Activated CD4-positive, alpha-beta T cell treated with anti-CD3 and anti-CD28 coated beads, Interleukin-2, amount 10 ng/mL, durations not matched to agents 7 days and 5 days (primary cell): ENCODE results near the gene ATRNL1. TPM values are rescaled to one million over a fixed set of nuclear protein-coding genes. Genes with fewer than 3 reads are reported as not detected.

Experiments
- CTCF ChIA-PET: fragments of 350-600 bp; sonication (Branson Sonifier 250); formaldehyde crosslinking; loops from one replicate; lab custom pipeline; 2021; ENCODE audit warnings: antibody characterized with exemption; lab: Charles Lee
- POLR2A ChIA-PET: fragments of 350-600 bp; sonication (Branson Sonifier 250); formaldehyde crosslinking; loops from one replicate; lab custom pipeline; 2021; ENCODE audit warnings: antibody characterized with exemption; lab: Charles Lee
- DNase-seq: peaks from one replicate; pipeline ENCODE4 v3.0.0-alpha.2; 2020
- H3K27ac Mint-ChIP-seq: one replicate; pipeline ENCODE4 v1.8.0; 2021; ENCODE audit warnings: mild to moderate bottlenecking, moderate library complexity, mixed read lengths
- H3K27me3 Mint-ChIP-seq: one replicate; pipeline ENCODE4 v1.8.0; 2021; ENCODE audit warnings: mixed read lengths
- H3K36me3 Mint-ChIP-seq: one replicate; pipeline ENCODE4 v1.8.0; 2021; ENCODE audit warnings: low read depth, mixed read lengths
- H3K4me1 Mint-ChIP-seq: one replicate; pipeline ENCODE4 v1.8.0; 2021; ENCODE audit warnings: mixed read lengths
- H3K4me3 Mint-ChIP-seq: one replicate; pipeline ENCODE4 v1.8.0; 2021; ENCODE audit warnings: mild to moderate bottlenecking, moderate library complexity, mixed read lengths
- H3K9me3 Mint-ChIP-seq: one replicate; pipeline ENCODE4 v1.8.0; 2021; ENCODE audit warnings: mixed read lengths
- total RNA-seq, 2 experiments: library from RNA; stranded (reverse); gene quantifications; one replicate each; pipeline ENCODE4 v1.2.3, GENCODE V29; 2021

The ATRNL1 gene
- total RNA-seq, 2 experiments from 2014 or later, result 0.12 to 0.22 TPM

DNA sequence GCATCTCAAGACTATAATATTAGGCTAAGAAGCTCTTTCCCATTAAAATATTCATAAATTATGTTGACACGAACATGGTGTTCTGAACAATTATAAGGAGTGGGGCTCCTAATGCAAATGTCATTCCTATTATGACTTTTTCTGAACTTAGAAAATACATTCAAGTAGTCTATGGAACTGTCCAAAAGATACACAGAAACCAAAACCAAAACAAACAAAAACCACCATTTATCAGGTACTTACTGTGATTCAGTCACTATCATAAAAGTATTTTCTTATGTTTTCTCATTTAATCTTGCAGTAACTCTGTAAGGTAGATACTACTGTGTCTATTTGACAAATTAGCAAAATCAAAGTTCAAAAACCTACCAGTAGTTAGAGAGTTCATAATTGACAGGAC, 773.0 kb downstream of the ATRNL1 start:
- Mint-ChIP-seq H3K4me3 (no peak overlapping the region), H3K4me1 (no peaks in the 10 kb centered on the region), H3K9me3 (no peaks in the 10 kb centered on the region), H3K27ac (no peak overlapping the region), H3K36me3 (no peaks in the 10 kb centered on the region), H3K27me3 (no peaks in the 10 kb centered on the region)
- ChIA-PET CTCF (no interaction called here), POLR2A (no interaction called here)
- no peak for DNase-seq

DNA sequence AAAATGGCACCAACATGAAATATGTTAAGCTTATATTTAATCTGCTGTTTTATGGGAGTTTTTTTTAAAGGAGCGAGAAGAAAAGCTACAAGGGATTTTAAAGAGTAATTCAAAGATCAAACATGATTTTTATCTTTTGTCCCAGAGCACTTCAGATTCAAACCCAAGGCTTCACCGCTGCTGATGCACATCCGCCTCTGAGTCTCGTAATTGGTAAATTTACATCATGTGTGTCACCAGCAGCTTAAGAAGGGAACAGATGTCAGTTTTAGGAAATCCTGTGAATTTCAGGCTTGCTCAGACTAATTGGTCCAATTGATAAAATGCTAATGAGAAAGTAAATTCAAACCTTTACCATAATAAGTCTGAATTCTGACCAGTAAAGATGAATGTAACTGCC, 773.5 kb downstream of the ATRNL1 start:
- no peaks in the 10 kb centered on the region for H3K27me3 Mint-ChIP-seq
- CTCF ChIA-PET, result no interaction called here
- no peaks in the 10 kb centered on the region for H3K9me3 Mint-ChIP-seq
- no peak overlapping the region for H3K27ac Mint-ChIP-seq
- no peaks in the 10 kb centered on the region for H3K36me3 Mint-ChIP-seq
- no peak for DNase-seq
- no peak overlapping the region for H3K4me3 Mint-ChIP-seq
- POLR2A ChIA-PET, result no interaction called here
- H3K4me1 Mint-ChIP-seq, result no peaks in the 10 kb centered on the region

DNA sequence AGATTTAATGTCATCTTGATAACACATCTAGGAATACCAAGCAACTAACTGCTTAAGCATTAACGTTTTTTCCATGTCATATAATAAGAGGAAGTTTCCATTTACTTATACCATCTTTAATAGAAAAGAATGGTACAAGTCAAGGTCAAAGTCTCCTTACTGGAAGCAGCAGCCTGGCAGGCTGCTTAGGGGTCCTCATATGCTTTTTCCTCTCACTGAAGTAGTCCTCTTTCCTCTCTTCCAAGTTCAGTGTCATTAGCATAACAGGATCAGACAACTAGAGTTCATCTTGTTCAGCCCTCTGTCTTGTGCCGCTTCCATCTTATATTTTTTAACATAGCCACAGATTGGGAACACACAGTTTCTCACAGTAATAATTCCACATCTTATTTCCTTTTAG, 774.1 kb downstream of the ATRNL1 start:
- no peak for DNase-seq
- no peaks in the 10 kb centered on the region for H3K27me3 Mint-ChIP-seq
- H3K4me1 Mint-ChIP-seq, result no peaks in the 10 kb centered on the region
- POLR2A ChIA-PET, result no interaction called here
- H3K36me3 Mint-ChIP-seq, result no peaks in the 10 kb centered on the region
- CTCF ChIA-PET, result no interaction called here
- no peak overlapping the region for H3K4me3 Mint-ChIP-seq
- H3K27ac Mint-ChIP-seq, result no peak overlapping the region
- no peaks in the 10 kb centered on the region for H3K9me3 Mint-ChIP-seq

DNA sequence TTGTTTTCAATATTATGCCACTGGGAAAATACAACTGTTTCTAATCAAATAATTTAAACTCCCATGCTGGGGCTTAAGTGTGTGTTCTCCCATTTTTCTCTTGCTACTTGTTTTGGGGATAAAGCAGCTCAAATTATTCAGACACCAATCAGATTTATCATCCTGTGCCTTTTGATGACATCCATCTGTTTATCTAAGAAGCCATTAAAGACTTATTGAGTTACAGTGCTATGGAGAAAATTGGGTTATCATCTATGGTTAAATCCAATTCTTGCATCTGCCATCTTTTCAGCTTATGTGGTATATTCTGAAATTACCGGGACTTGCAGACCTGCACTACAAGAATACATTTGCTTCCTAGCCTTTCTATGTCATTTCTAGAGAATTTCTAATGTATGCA, 778.7 kb downstream of the ATRNL1 start:
- no peak overlapping the region for H3K4me3 Mint-ChIP-seq
- CTCF ChIA-PET, result no interaction called here
- H3K36me3 Mint-ChIP-seq, result no peaks in the 10 kb centered on the region
- POLR2A ChIA-PET, result no interaction called here
- H3K9me3 Mint-ChIP-seq, result no peaks in the 10 kb centered on the region
- DNase-seq, result no peak
- H3K4me1 Mint-ChIP-seq, result no peaks in the 10 kb centered on the region
- no peaks in the 10 kb centered on the region for H3K27me3 Mint-ChIP-seq
- no peak overlapping the region for H3K27ac Mint-ChIP-seq

DNA sequence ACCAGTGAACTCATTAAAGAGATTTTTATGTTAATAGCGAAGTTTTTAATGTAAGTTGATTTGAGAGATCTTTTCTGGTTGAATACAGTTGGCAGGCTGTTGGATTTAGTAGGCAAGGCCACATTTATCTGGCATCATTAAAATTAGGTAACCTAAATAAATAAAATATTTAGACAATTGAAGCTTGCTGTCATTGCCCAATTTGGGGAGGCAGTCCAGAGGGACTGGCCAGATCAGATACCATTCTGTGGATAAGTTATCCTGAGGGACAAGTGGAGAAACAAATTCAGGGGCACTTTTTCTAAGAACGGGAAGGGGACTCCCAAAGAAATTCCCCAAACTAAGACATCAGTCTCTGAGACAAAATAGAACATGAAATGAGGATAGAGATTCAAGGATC, 782.0 kb downstream of the ATRNL1 start:
- no peak for DNase-seq
- no peaks in the 10 kb centered on the region for H3K36me3 Mint-ChIP-seq
- H3K4me1 Mint-ChIP-seq, result no peaks in the 10 kb centered on the region
- no peaks in the 10 kb centered on the region for H3K27me3 Mint-ChIP-seq
- H3K4me3 Mint-ChIP-seq, result no peak overlapping the region
- no peaks in the 10 kb centered on the region for H3K9me3 Mint-ChIP-seq
- POLR2A ChIA-PET, result no interaction called here
- no peak overlapping the region for H3K27ac Mint-ChIP-seq
- CTCF ChIA-PET, result no interaction called here

DNA sequence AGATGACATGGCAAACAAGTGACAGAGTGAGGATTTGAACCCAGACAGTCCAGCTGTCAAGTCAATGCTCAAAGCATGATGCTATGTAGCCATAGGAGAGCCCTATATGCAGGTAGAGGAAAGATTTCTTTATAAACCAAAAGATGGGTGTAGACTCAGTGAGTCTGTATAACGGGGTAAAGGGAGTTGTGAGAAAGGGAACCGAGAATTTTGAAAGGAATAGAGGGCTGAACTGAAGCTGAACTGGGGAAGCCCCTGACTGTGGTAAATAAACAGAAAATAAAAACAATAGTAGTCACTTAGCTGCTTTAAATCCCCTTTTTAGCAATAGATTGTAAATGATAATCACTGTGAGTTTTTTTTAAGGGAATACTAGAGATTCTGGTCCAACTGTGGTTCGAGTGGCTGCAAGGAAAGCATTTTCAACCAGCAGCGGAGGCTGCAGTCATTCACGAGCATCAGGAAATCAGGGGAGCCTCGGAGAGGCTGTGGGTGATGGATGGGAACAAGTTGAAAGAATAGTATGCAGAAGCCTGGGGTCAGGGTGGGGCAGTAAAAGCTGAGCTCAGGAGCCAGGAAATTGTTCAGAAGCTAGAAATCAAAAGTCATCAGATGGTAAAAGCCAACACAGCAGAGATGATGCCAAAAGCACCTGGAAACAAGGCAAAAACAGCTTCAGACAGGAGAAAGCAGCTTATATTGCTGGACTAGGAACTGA, 786.4 kb downstream of the ATRNL1 start:
- H3K4me1 Mint-ChIP-seq, result no peaks in the 10 kb centered on the region
- no peaks in the 10 kb centered on the region for H3K36me3 Mint-ChIP-seq
- no peak overlapping the region for H3K27ac Mint-ChIP-seq
- no peaks in the 10 kb centered on the region for H3K9me3 Mint-ChIP-seq
- H3K4me3 Mint-ChIP-seq, result no peak overlapping the region
- no peaks in the 10 kb centered on the region for H3K27me3 Mint-ChIP-seq
- POLR2A ChIA-PET, result no interaction called here
- CTCF ChIA-PET, result no interaction called here
- no peak for DNase-seq

DNA sequence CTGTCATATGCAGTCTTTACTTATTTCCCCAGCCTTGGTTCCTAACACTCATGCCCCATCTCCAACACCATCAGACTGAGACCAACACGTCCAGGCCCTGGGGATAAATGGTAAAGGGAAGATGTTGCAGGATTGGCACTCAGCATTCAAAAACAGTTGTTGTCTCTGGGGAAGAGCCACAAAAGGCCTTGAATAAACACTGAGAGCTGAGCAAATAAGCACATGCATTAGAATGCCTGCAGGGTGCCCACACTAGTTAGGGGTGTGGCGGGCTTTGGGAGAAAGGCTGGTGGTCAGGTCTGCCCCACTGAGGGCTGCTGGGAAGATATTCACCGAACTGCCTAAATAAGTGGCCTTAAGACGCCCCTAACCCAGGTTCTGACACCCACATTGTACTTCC, 788.9 kb downstream of the ATRNL1 start:
- Mint-ChIP-seq H3K27ac (no peak overlapping the region), H3K4me1 (no peaks in the 10 kb centered on the region)
- CTCF ChIA-PET, result no interaction called here

DNA sequence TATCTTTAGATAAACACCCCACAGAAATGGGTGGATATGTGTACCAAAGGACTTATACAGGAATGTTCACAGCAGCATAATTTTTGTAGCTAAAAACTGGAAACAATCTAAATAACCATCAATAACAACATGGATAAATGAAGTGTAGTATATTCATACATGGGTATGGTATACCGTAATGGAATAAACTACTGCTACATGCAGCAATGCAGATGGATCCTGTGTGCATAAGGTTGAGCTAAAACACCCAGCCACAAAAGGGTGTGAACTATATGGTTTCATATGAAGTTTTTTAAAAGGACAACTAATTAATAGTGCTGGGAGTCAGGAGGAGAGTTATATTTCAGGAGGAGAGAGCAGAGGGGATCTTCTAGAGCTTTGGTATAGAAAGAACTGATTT, 790.2 kb downstream of the ATRNL1 start:
- POLR2A ChIA-PET, result no interaction called here
- H3K36me3 Mint-ChIP-seq, result no peaks in the 10 kb centered on the region
- DNase-seq, result no peak
- no peaks in the 10 kb centered on the region for H3K9me3 Mint-ChIP-seq
- H3K27ac Mint-ChIP-seq, result no peak overlapping the region
- CTCF ChIA-PET, result no interaction called here
- H3K27me3 Mint-ChIP-seq, result no peaks in the 10 kb centered on the region
- H3K4me3 Mint-ChIP-seq, result no peak overlapping the region
- no peaks in the 10 kb centered on the region for H3K4me1 Mint-ChIP-seq

More for the DNA sequence above, 788.9 kb downstream of the ATRNL1 start:
- Mint-ChIP-seq H3K27me3 (no peaks in the 10 kb centered on the region), H3K36me3 (no peaks in the 10 kb centered on the region), H3K9me3 (no peaks in the 10 kb centered on the region), H3K4me3 (no peak overlapping the region)
- POLR2A ChIA-PET, result no interaction called here
- DNase-seq, result no peak

DNA sequence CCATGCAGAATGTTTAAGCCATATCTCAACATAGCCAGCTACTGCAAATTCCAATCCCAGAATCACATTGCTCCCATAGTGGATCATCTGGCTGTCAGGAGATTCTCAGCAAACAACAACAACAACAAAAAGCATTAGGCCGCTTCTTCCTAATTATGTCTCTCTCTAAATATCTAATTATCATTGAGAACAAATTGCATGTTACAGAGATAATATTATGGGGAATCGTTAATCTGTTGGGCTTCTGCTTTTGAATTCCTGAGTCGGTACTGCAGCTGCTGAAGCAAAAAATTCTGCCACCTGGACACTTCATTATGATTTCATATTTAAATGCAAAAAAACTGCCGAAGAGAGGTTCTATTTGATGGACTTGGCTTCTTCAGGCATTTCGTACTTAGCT, 791.2 kb downstream of the ATRNL1 start:
- Mint-ChIP-seq H3K27me3 (no peaks in the 10 kb centered on the region), H3K4me1 (no peaks in the 10 kb centered on the region), H3K36me3 (no peaks in the 10 kb centered on the region), H3K4me3 (no peak overlapping the region), H3K27ac (no peak overlapping the region), H3K9me3 (no peaks in the 10 kb centered on the region)
- ChIA-PET CTCF (no interaction called here), POLR2A (no interaction called here)
- no peak for DNase-seq

DNA sequence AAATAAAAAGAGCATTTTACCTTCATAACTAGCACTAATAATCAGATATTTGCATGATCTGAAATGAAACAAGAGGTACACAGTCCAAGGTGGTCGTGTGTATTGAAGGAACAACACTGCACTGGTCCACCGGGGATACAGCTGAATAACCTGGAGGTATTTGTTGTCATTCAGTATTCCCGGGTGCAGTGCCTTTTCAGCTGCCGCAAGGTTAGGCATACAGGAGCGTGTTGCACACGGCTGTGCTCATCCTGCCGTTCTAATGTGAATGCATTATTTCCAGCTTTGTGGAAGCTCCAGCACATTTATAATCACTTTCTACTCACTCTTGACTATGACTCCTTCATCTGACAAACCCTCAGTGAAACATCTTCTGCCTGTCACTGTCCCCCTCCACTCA, 802.0 kb downstream of the ATRNL1 start:
- H3K4me3 Mint-ChIP-seq, result no peak overlapping the region
- H3K36me3 Mint-ChIP-seq, result no peaks in the 10 kb centered on the region

DNA sequence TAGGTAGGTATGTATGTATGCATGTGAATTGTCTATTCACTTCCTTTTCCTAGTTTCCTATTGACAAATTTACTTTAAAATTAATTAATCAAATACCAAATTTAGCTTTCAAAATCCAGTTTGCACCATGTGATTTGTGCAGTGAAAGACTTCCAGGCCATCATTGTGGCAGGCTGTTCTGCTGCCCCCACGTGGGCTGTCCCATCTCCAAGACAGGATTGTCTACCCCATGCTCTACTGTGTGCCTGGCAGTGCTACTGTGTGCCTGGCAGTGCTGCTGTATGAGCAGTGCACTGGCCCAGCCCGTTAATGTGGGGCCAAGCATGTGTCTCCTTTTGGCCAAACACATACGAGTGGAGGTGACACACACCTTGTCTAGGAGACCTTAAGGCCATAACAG, 805.1 kb downstream of the ATRNL1 start:
- ChIA-PET POLR2A (no interaction called here), CTCF (no interaction called here)
- H3K27ac Mint-ChIP-seq, result no peak overlapping the region
- DNase-seq, result no peak
- H3K27me3 Mint-ChIP-seq, result no peaks in the 10 kb centered on the region
- H3K9me3 Mint-ChIP-seq, result no peaks in the 10 kb centered on the region
- H3K4me3 Mint-ChIP-seq, result no peak overlapping the region
- no peaks in the 10 kb centered on the region for H3K36me3 Mint-ChIP-seq
- H3K4me1 Mint-ChIP-seq, result no peaks in the 10 kb centered on the region

More for the DNA sequence above, 802.0 kb downstream of the ATRNL1 start:
- no peak for DNase-seq
- ChIA-PET POLR2A (no interaction called here), CTCF (no interaction called here)
- H3K27ac Mint-ChIP-seq, result no peak overlapping the region
- H3K27me3 Mint-ChIP-seq, result no peaks in the 10 kb centered on the region
- H3K4me1 Mint-ChIP-seq, result no peaks in the 10 kb centered on the region
- no peaks in the 10 kb centered on the region for H3K9me3 Mint-ChIP-seq

DNA sequence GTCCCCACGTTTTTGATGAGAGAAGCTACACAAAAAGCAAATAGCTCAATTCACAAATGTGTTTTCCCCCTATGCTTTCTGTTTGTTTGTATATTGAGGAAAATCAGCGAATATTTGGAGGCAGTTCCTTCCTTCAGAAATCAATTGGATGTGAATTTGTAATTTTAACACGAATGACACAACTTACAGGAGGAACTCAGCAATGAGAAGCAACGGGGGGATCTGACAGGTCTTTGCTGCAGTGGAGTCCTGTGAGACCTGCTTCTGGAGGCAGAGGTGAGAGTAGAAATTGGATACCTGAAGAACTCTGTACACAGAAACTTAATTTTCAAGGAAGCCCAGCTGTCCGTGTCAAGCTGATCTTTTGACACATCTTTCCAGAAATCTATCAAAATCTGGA, 809.4 kb downstream of the ATRNL1 start:
- Mint-ChIP-seq H3K36me3 (no peaks in the 10 kb centered on the region), H3K27me3 (no peaks in the 10 kb centered on the region), H3K27ac (no peak overlapping the region), H3K4me3 (no peak overlapping the region), H3K9me3 (no peaks in the 10 kb centered on the region), H3K4me1 (no peaks in the 10 kb centered on the region)
- POLR2A ChIA-PET, result no interaction called here
- DNase-seq, result no peak
- CTCF ChIA-PET, result no interaction called here

DNA sequence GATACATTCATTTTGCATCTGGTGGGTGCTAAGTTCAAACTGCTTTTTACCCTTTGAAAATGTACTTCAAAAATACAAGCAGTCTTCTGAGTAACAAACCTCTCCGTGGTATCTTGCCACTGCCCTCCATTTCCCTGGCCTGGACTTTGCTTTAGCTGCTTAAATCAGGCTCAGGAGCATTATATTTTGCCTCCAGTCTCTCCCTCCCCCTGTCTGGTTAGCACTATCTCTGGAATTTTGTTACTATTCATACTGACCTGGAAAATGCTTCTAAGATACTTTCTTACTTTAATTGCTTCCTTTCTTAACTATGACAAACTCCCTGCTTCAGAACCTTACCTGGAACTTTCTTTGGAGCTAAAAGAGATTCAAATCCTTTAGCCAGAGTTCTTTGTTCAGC, 810.0 kb downstream of the ATRNL1 start:
- Mint-ChIP-seq H3K27me3 (no peaks in the 10 kb centered on the region), H3K4me3 (no peak overlapping the region), H3K9me3 (no peaks in the 10 kb centered on the region), H3K36me3 (no peaks in the 10 kb centered on the region), H3K27ac (no peak overlapping the region), H3K4me1 (no peaks in the 10 kb centered on the region)
- POLR2A ChIA-PET, result no interaction called here
- CTCF ChIA-PET, result no interaction called here
- DNase-seq, result no peak

DNA sequence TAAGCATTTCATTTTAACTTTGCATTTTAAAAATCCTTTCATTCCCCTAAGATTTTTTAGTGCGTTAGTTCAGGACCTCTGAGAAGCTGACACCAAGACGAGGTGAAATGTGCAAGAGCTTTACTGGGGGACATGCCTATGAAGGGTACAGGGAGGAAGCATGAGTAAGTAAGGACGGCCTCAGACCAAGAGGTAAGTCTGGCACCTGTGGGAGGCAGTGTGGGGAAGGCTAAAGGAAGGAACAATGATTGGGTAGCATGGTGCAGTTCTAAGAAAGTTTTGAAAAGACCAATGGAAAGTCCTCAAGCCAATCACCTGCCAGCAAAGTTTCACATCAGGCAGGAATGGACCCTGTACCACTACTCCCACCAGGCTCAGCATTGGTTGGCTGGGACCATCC, 810.7 kb downstream of the ATRNL1 start:
- Mint-ChIP-seq H3K4me3 (no peak overlapping the region), H3K27ac (no peak overlapping the region), H3K36me3 (no peaks in the 10 kb centered on the region), H3K9me3 (no peaks in the 10 kb centered on the region), H3K27me3 (no peaks in the 10 kb centered on the region), H3K4me1 (no peaks in the 10 kb centered on the region)
- no peak for DNase-seq
- ChIA-PET POLR2A (no interaction called here), CTCF (no interaction called here)
